GM19238 (cell line): ENCODE data around the gene DNASE1L3.
A peak's percentile ranks its signal among the peaks of the same experiment; 100 is the strongest.
"Not testable (repeated sequence)": the region's sequence is repeated elsewhere in the genome, so short reads cannot be mapped to it uniquely, and the experiment has no call there.

Source experiments
- DNase-seq: peaks from one replicate; pipeline ENCODE4 v3.0.0; 2011; ENCODE audit warnings: low spot score; ENCODE audit not compliant: insufficient read length

The DNASE1L3 gene

GRCh38 chr3:58236527-58237237 is 25.9 kb upstream of the DNASE1L3 start:
- DNase-seq, result no peak

- DNase-seq, result no peak
Measured at GRCh38 chr3:58235970-58236369, 25.2 kb upstream of the DNASE1L3 start.

- DNase-seq, result no peak
Measured at GRCh38 chr3:58234516-58234931, 23.8 kb upstream of the DNASE1L3 start.

GRCh38 chr3:58231666-58232065 is 20.9 kb upstream of the DNASE1L3 start:
- no peak for DNase-seq

GRCh38 chr3:58230876-58231552 is 20.2 kb upstream of the DNASE1L3 start:
- no peak for DNase-seq

- DNase-seq, result not testable (repeated sequence)
Measured at GRCh38 chr3:58227933-58228332, 17.2 kb upstream of the DNASE1L3 start.

- no peak for DNase-seq
Measured at GRCh38 chr3:58223855-58224254, 13.1 kb upstream of the DNASE1L3 start.

- no peak for DNase-seq
Measured at GRCh38 chr3:58222161-58222724, 11.5 kb upstream of the DNASE1L3 start.

- DNase-seq, result no peak
Measured at GRCh38 chr3:58218904-58219303, 8.1 kb upstream of the DNASE1L3 start.

GRCh38 chr3:58217209-58217811 is 6.5 kb upstream of the DNASE1L3 start:
- no peak for DNase-seq

GRCh38 chr3:58216496-58217195 is 5.9 kb upstream of the DNASE1L3 start:
- DNase-seq, result no peak

GRCh38 chr3:58215317-58216025 is 4.7 kb upstream of the DNASE1L3 start:
- no peak for DNase-seq

- peak; percentile 37 for DNase-seq
Measured at GRCh38 chr3:58214484-58215316, 3.9 kb upstream of the DNASE1L3 start.

GRCh38 chr3:58209933-58210332 is 839 bp downstream of the DNASE1L3 start:
- DNase-seq, result no peak

- no peak for DNase-seq
Measured at GRCh38 chr3:58207954-58208353, 2.8 kb downstream of the DNASE1L3 start.

- DNase-seq, result no peak
Measured at GRCh38 chr3:58206406-58207011, 4.3 kb downstream of the DNASE1L3 start.

GRCh38 chr3:58205981-58206380 is 4.8 kb downstream of the DNASE1L3 start:
- no peak for DNase-seq

GRCh38 chr3:58204720-58205119 is 6.1 kb downstream of the DNASE1L3 start:
- DNase-seq, result no peak

GRCh38 chr3:58203541-58203940 is 7.2 kb downstream of the DNASE1L3 start:
- no peak for DNase-seq

- no peak for DNase-seq
Measured at GRCh38 chr3:58202917-58203360, 7.8 kb downstream of the DNASE1L3 start.
